Daoy (cell line): Measurements from ENCODE around the gene KCNIP1. TPM values are rescaled to one million over a fixed set of nuclear protein-coding genes. Genes with fewer than 3 reads are reported as not detected.

Source experiments
- DNase-seq: peaks from one replicate; pipeline ENCODE4 v3.0.0-alpha.2; 2015; ENCODE audit warnings: low read depth
- total RNA-seq: library from RNA; depleted of rRNA; stranded (reverse); fragments of >200 nt; shearing (Covaris generic); gene quantifications from 2 replicates; pipeline ENCODE4 v1.2.3, GENCODE V29; 2014

The KCNIP1 gene
- total RNA-seq, 1 experiment from 2014 or later: 1.9 TPM

GRCh38 chr5:170642066-170642735 lies 138.4 kb downstream of the KCNIP1 start:
- DNase-seq: no peak

DNA sequence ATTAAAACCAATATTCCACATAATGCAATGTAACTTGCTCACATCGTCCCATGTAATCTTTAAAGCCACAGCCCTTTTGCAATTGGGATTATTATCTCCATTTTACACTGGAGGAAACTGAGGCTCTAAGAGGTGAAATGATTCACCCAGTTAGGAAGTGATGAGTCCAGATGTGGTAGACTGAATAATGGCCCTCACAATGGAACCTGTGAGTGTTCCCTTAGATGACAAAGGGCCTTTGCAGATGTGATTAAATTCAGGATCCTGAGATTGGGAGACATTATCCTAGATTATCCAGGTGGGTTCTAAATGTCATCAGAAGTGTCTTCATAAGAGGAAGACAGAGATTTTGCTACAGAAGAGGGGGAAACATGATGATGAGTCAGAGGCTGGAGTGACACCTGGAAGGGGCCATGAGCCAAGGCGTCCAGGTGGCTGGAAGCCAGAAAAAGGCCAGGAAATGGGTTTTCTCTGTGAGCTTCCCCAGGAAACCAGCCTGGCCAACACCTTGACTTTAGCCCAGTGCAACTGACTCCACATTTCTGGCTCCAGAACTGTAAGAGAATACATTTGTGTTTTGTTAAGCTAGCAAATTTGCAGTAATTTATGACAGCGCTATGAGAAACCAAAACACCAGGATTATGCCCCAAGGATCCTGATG lies 139.1 kb downstream of the KCNIP1 start:
- peak; percentile 13 for DNase-seq

- DNase-seq: no peak
Observed at GRCh38 chr5:170643591-170643990, 139.8 kb downstream of the KCNIP1 start.

- no peak for DNase-seq
Observed at GRCh38 chr5:170644501-170644900, 140.7 kb downstream of the KCNIP1 start.

DNA sequence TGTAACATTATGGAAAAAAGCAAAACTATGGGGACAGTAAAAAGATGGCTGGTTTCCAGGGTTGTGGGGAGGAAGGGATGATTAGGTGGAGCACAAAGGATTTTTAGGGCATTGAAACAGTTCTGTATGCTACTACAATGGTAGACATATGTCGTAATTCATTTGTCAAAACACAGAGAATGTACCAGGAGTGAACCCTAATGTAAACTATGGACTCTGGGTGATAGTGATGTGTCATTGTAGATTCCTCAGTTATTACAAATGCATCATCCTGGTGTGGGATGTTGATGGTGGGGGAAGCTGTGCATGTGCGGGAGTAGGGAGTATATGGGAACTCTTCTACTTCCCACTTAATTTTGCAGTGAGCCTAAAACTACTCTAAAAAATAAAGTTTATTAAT lies 144.7 kb downstream of the KCNIP1 start:
- DNase-seq: peak; percentile 33

GRCh38 chr5:170650850-170651249 lies 147.0 kb downstream of the KCNIP1 start:
- no peak for DNase-seq

GRCh38 chr5:170651604-170652277 lies 147.9 kb downstream of the KCNIP1 start:
- peak; percentile 19 for DNase-seq

DNA sequence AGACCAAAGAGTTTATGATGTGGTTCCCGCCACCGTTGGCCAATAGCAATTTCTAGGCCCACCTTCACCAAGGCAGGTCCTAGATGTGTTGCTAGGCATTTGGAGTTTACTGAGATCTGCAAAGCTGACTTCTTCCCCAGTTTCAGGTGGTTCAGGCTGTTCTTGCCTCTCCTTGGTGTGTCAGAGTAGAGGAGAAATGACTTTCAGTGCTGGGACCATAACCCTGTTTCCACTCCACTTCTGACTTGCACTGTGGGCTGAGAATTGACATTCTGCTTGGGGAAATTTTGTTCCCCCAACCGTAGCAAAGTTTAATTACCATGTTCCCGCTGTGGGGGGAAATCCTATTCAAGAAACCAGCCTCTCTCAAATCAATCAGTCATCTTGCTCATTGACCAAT lies 151.7 kb downstream of the KCNIP1 start:
- no peak for DNase-seq

DNA sequence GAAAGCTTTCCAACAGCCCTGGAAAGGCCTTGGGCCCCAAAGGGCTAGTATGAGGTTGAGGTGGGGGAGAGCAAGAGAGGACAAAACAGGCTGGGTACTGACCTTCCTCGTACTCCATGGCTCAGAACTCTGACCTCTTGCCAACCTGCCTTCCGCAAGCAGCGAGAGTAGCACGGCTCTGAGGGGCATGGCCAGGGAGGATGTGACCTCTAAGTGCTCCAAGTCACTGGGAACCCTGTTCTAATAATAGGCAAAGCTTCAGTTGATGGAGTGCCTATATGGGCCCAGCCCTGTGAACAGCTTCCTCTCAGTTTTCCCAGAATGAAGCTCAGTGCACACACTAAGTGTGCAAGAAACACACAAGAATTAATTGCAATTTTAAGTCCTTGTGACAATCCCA lies 152.1 kb downstream of the KCNIP1 start:
- DNase-seq: no peak

GRCh38 chr5:170656346-170656745 lies 152.5 kb downstream of the KCNIP1 start:
- DNase-seq: no peak

DNA sequence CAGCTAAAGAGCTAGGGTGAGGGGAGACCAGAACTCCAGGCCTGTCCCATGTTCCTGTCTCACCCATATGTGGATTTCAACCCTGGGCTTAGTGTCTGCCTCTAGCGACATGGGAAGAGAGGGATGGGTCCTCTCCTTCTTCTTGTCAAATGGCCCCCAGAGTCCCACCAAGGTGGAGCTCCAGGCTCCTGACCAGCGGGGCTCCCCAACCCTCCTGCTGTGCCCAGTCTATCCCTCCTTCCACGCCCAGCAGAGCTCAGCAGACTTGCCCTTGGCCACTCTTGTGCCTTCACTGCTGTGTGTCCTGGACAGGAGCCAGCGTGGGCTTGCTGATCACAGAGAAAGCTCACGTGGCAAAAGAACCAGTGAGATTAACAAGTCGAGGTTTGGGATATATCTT lies 156.7 kb downstream of the KCNIP1 start:
- DNase-seq: no peak

- DNase-seq: no peak
Observed at GRCh38 chr5:170662966-170663365, 159.1 kb downstream of the KCNIP1 start.

DNA sequence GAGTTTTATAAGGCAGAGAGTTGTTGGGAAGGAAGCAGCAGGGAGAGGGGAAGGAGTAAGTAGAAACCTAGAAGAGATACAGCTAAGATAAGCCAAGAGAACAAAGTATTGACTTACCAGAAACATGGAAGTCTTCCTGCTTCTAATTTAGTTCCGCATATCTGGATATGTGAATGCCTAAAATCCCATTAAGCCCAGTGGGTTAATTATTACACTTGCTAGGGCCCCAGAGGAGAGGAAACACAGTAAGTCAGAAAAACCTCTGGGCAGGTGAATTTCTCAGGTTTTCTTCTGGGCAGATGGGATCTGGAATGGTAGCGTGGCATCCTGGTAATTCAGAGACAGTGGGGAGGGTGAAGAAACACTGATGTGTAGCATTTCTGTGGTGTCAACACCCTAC lies 175.0 kb downstream of the KCNIP1 start:
- no peak for DNase-seq

GRCh38 chr5:170681013-170681433 lies 177.2 kb downstream of the KCNIP1 start:
- peak; percentile 68 for DNase-seq

DNA sequence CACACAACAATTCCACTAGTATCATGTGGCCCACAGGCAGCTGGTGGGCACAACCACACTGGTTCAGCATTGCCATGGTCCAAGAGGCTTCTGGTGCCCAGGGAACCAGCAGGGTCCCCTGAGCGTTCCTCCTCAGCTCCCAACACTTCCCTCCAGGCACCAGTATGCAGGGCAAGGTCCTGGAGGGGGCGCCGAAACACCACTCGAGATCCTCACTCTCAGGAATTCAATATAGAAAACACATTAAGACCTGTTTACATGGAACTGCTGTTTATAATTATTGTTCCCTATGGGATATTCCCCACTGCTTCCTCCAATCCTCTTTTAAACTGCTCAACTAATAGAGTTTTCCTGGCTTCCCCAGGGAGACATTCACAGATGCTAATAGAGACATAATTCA lies 187.8 kb downstream of the KCNIP1 start:
- DNase-seq: no peak

GRCh38 chr5:170693701-170694100 lies 189.9 kb downstream of the KCNIP1 start:
- DNase-seq: no peak

- DNase-seq: no peak
Observed at GRCh38 chr5:170694911-170695310, 191.1 kb downstream of the KCNIP1 start.

- no peak for DNase-seq
Observed at GRCh38 chr5:170697031-170697430, 193.2 kb downstream of the KCNIP1 start.

GRCh38 chr5:170700503-170700902 lies 196.7 kb downstream of the KCNIP1 start:
- DNase-seq: no peak

DNA sequence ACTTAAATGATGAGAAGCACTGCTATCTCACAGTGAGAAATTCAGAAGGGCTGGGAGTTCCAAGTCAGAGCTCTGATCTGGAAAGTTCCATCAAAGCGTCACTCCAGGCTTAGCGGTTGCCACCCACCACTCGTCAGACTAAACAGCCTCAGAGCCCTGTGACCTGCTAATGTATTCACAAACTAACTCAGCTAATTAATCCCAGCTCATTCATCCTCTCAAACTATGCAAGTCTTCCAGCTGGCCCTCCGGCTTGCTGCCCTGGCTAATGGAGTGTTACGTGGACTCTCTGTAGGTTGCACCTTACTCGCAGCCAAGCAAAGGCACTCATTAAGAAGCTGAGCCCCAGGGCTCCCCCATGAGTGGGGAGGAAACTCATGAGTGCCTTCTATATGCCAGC lies 197.5 kb downstream of the KCNIP1 start:
- no peak for DNase-seq

- no peak for DNase-seq
Observed at GRCh38 chr5:170704417-170705192, 200.8 kb downstream of the KCNIP1 start.

DNA sequence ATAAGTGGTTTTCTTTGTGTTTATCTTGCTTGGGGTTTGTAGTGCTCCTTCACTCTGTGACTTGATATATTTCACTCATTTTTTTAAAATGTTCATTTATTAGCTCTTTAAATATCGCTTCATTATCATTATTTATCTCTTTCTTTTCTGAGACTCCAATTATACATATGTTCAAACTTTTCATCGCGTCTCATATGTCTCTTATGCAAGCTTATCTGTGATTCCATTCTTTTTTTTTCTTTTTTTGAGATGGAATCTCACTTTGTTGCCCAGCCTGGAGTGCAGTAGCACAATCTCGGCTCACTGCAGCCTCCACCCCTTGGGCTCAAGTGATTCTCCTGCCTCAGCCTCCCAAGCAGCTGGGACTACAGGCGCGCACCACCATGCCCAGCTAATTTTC lies 205.8 kb downstream of the KCNIP1 start:
- no peak for DNase-seq
